Spleen (tissue), 11 donors: ENCODE results near the gene VTI1A. TPM values are rescaled to one million over a fixed set of nuclear protein-coding genes. Genes with fewer than 3 reads are reported as not detected.

ENCODE experiments used
- DNase-seq: peaks from one replicate; pipeline ENCODE4 v3.0.0-alpha.2; 2020
- H3K27ac ChIP-seq, 8 donors: fragments of 200-600 bp; sonication (generic) in 7 of 8; 1 replicate in 4 of 8; 2 replicates in 4 of 8; pipeline versions ENCODE4 v1.5.0 to v1.8.0; 2016 to 2021; ENCODE audit warnings: inconsistent platforms in 4 of 8, mild to moderate bottlenecking in 4 of 8, moderate library complexity in 1 of 8
- H3K27me3 ChIP-seq, 7 donors: fragments of 200-600 bp; sonication (generic) in 6 of 7; replicated peaks in 1 of 7; 1 replicate in 4 of 7; 2 replicates in 3 of 7; pipeline versions ENCODE4 v1.5.0 to v1.8.0; 2016 to 2021; ENCODE audit warnings: inconsistent platforms in 3 of 7, mild to moderate bottlenecking in 1 of 7
- H3K36me3 ChIP-seq, 6 donors: fragments of 200-600 bp; sonication (generic) in 5 of 6; 1 replicate in 4 of 6; 2 replicates in 2 of 6; pipeline versions ENCODE4 v1.5.0 to v1.8.0; 2016 to 2021; ENCODE audit warnings: inconsistent platforms in 2 of 6
- H3K4me1 ChIP-seq, 6 donors: fragments of 200-600 bp; sonication (generic) in 5 of 6; 1 replicate in 3 of 6; 2 replicates in 3 of 6; pipeline versions ENCODE4 v1.5.0 to v1.8.0; 2016 to 2021; ENCODE audit warnings: inconsistent platforms in 3 of 6
- H3K4me3 ChIP-seq, 8 donors: fragments of 200-600 bp; sonication (generic) in 7 of 8; 1 replicate in 4 of 8; 2 replicates in 4 of 8; pipeline versions ENCODE4 v1.5.0 to v1.8.0; 2016 to 2021; ENCODE audit warnings: inconsistent platforms in 4 of 8, mild to moderate bottlenecking in 4 of 8, moderate library complexity in 2 of 8
- H3K9me3 ChIP-seq, 8 donors: fragments of 200-600 bp; sonication (generic) in 7 of 8; 1 replicate in 4 of 8; 2 replicates in 4 of 8; pipeline versions ENCODE4 v1.5.0 to v1.8.0; 2016 to 2021; ENCODE audit warnings: inconsistent platforms in 4 of 8
- POLR2A ChIP-seq, 3 donors: fragments of 450-650 bp; IDR thresholded peaks; one replicate each; pipeline ENCODE4 v1.5.1; 2017; ENCODE audit warnings: antibody characterized with exemption in 3 of 3, mild to moderate bottlenecking in 1 of 3
- POLR2AphosphoS5 ChIP-seq, 3 donors: sonication (generic); formaldehyde crosslinking; IDR thresholded peaks; one replicate each; pipeline ENCODE4 v1.5.1; 2017; ENCODE audit warnings: antibody characterized with exemption in 3 of 3
- WGBS, 5 donors: extraction: QIAGEN DNeasy Blood & Tissue Kit in 3 of 5; methylation state at CpG; one replicate each; pipeline versions ENCODE4 v1.1.5 to v1.1.7; 2013 to 2018; 5-methylcytosine and 5-hydroxymethylcytosine counted together
- intact Hi-C: fragments of 100-400 bp; cut with DNase I; formaldehyde crosslinking; loops from one replicate; pipeline ENCODE4 v1.15.0; 2023; ENCODE audit warnings: low total_unique reads
- polyA plus RNA-seq, 3 donors: library from polyadenylated mRNA; stranded (reverse); fragments of 200-250 nt; gene quantifications; one replicate each; pipeline ENCODE4 v1.2.1, GENCODE V29; 2013
- total RNA-seq, 7 donors: library from RNA; depleted of rRNA in 3 of 7; stranded (reverse); fragments of >200 nt in 3 of 7; fragmentation: NEBNext Ultra II Directional in 4 of 7; extraction: Animal tissue kit (Norgen Biotek cat#: 25700) in 4 of 7; gene quantifications; one replicate each; pipeline versions ENCODE4 v1.1.0 to v1.2.1, GENCODE V29; 2016 to 2021
- TF ChIP-seq, protein P1 (sequence below), 11 experiments: fragments of 200-600 bp in 7 of 11; fragments of 450-650 bp in 4 of 11; sonication (generic) in 4 of 11; IDR thresholded peaks in 8 of 11; conservative IDR thresholded peaks in 3 of 11; 1 replicate in 7 of 11; 2 replicates in 4 of 11; pipeline versions ENCODE4 v1.4.0 to v1.8.0; 2016 to 2021; ENCODE audit warnings: antibody characterized with exemption in 11 of 11, inconsistent platforms in 4 of 11, mild to moderate bottlenecking in 1 of 11
- donor health status: healthy with polysubstance abuse.
- donor health status: DM: no; HTN: no; CAD: no; lungs with moderate emphysema.
- donor health status: DM: no; HTN: no; CAD: no.
- donor health status: Bipolar disorder and iron deficiency.
- donor health status: healthy.
- donor health status: DM: no; HTN: no; CAD: no.
- donor health status: DM: yes; HTN: yes; CAD: no.

Gene VTI1A
- total and polyA plus RNA-seq, 10 donors: 7.8 to 129 (median 56.2) TPM

- WGBS, 5 donors: 86 to 93% (median 93%) methylated on average over 6 of the region's 6 CpGs
- no peak for DNase-seq
- TF ChIP-seq POLR2A (IDR thresholded peaks at IDR 0.05) (no peak), POLR2AphosphoS5 (IDR thresholded peaks at IDR 0.05) (no peak)
- TF ChIP-seq, protein P1, sequence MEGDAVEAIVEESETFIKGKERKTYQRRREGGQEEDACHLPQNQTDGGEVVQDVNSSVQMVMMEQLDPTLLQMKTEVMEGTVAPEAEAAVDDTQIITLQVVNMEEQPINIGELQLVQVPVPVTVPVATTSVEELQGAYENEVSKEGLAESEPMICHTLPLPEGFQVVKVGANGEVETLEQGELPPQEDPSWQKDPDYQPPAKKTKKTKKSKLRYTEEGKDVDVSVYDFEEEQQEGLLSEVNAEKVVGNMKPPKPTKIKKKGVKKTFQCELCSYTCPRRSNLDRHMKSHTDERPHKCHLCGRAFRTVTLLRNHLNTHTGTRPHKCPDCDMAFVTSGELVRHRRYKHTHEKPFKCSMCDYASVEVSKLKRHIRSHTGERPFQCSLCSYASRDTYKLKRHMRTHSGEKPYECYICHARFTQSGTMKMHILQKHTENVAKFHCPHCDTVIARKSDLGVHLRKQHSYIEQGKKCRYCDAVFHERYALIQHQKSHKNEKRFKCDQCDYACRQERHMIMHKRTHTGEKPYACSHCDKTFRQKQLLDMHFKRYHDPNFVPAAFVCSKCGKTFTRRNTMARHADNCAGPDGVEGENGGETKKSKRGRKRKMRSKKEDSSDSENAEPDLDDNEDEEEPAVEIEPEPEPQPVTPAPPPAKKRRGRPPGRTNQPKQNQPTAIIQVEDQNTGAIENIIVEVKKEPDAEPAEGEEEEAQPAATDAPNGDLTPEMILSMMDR (IDR thresholded peaks at IDR 0.05 in 8 of 11, conservative IDR thresholded peaks at IDR 0.05 in 3 of 11): no peak
- Histone ChIP-seq H3K9me3 (no peaks in the 10 kb centered on the region), H3K27ac (no peak overlapping the region), H3K4me1 (no peaks in the 10 kb centered on the region), H3K4me3 (no peak overlapping the region), H3K36me3 (peaks cover 0 to 11% (median 0%) of the 10 kb centered on the region in 6 donors), H3K27me3 (no peaks in the 10 kb centered on the region)
- intact Hi-C loops: no loop called here
Measured at GRCh38 chr10:112706577-112706976, 259.6 kb downstream of the VTI1A start.

- H3K27ac ChIP-seq: no peak overlapping the region
- H3K4me1 ChIP-seq: no peaks in the 10 kb centered on the region
- TF ChIP-seq, protein P1 (IDR thresholded peaks at IDR 0.05 in 8 of 11, conservative IDR thresholded peaks at IDR 0.05 in 3 of 11): no peak
- TF ChIP-seq POLR2A (IDR thresholded peaks at IDR 0.05) (no peak), POLR2AphosphoS5 (IDR thresholded peaks at IDR 0.05) (no peak)
- H3K27me3 ChIP-seq: no peaks in the 10 kb centered on the region
- no peak overlapping the region for H3K4me3 ChIP-seq
- no peak for DNase-seq
- peaks cover 0 to 17% (median 0%) of the 10 kb centered on the region in 6 donors for H3K36me3 ChIP-seq
- H3K9me3 ChIP-seq: no peaks in the 10 kb centered on the region
- WGBS, 5 donors: 92 to 97% (median 96%) methylated on average over 5 of the region's 5 CpGs
- intact Hi-C loops: no loop called here
Measured at GRCh38 chr10:112708461-112708860, 261.4 kb downstream of the VTI1A start.

GRCh38 chr10:112710528-112710927, 263.5 kb downstream of the VTI1A start:
- no peak overlapping the region for H3K4me3 ChIP-seq
- no peaks in the 10 kb centered on the region for H3K4me1 ChIP-seq
- intact Hi-C loops: no loop called here
- no peaks in the 10 kb centered on the region for H3K9me3 ChIP-seq
- DNase-seq: no peak
- H3K27me3 ChIP-seq: no peaks in the 10 kb centered on the region
- no peak overlapping the region for H3K27ac ChIP-seq
- H3K36me3 ChIP-seq: peaks cover 0 to 28% (median 0%) of the 10 kb centered on the region in 6 donors
- no peak for TF ChIP-seq POLR2AphosphoS5 (IDR thresholded peaks at IDR 0.05)
- TF ChIP-seq POLR2A (IDR thresholded peaks at IDR 0.05): no peak
- TF ChIP-seq, protein P1 (IDR thresholded peaks at IDR 0.05 in 8 of 11, conservative IDR thresholded peaks at IDR 0.05 in 3 of 11): no peak
- WGBS, 5 donors: 90 to 98% (median 93%) methylated on average over 2 of the region's 2 CpGs

GRCh38 chr10:112711366-112711765, 264.4 kb downstream of the VTI1A start:
- peaks cover 0 to 36% (median 0%) of the 10 kb centered on the region in 6 donors for H3K36me3 ChIP-seq
- H3K4me1 ChIP-seq: no peaks in the 10 kb centered on the region
- WGBS, 5 donors: 91 to 95% (median 93%) methylated on average over 8 of the region's 8 CpGs
- no peak for DNase-seq
- no peaks in the 10 kb centered on the region for H3K27me3 ChIP-seq
- H3K4me3 ChIP-seq: no peak overlapping the region
- no peaks in the 10 kb centered on the region for H3K9me3 ChIP-seq
- TF ChIP-seq, protein P1 (IDR thresholded peaks at IDR 0.05 in 8 of 11, conservative IDR thresholded peaks at IDR 0.05 in 3 of 11): no peak
- TF ChIP-seq POLR2A (IDR thresholded peaks at IDR 0.05): no peak
- no peak for TF ChIP-seq POLR2AphosphoS5 (IDR thresholded peaks at IDR 0.05)
- intact Hi-C loops: no loop called here
- H3K27ac ChIP-seq: no peak overlapping the region
